ENCODE data around the gene ARMC3.
"Not testable (repeated sequence)": the region's sequence is repeated elsewhere in the genome, so short reads cannot be mapped to it uniquely, and the experiment has no call there.

ARMC3 gene

GRCh38 chr10:22927661-22928403, at the start of gene ARMC3:
Gene ARMC3 (plus strand): TSS chr10:22928053. CDS start chr10:22931997, 3,944 bp downstream.
- DNase-seq (ENCODE audit: low read depth in 2 of 2): peak; percentile 34 to 52

GRCh38 chr10:22891797-22892196, 36.1 kb upstream of the ARMC3 start:
- DNase-seq (ENCODE audit: low read depth in 2 of 2): no peak

GRCh38 chr10:22893781-22894180, 34.1 kb upstream of the ARMC3 start:
- DNase-seq (ENCODE audit: low read depth in 2 of 2): no peak

- no peak for DNase-seq (ENCODE audit: low read depth in 2 of 2)
Observed at GRCh38 chr10:22894714-22895113, 33.1 kb upstream of the ARMC3 start.

- DNase-seq (ENCODE audit: low read depth in 2 of 2): no peak
Observed at GRCh38 chr10:22895252-22895651, 32.6 kb upstream of the ARMC3 start.

- DNase-seq (ENCODE audit: low read depth in 2 of 2): no peak
Observed at GRCh38 chr10:22897371-22897770, 30.5 kb upstream of the ARMC3 start.

- DNase-seq (ENCODE audit: low read depth in 2 of 2): no peak
Observed at GRCh38 chr10:22899307-22899706, 28.5 kb upstream of the ARMC3 start.

- DNase-seq (ENCODE audit: low read depth in 2 of 2): no peak
Observed at GRCh38 chr10:22899775-22900174, 28.1 kb upstream of the ARMC3 start.

- no peak for DNase-seq (ENCODE audit: low read depth in 2 of 2)
Observed at GRCh38 chr10:22900841-22901601, 26.8 kb upstream of the ARMC3 start.

GRCh38 chr10:22902147-22902546, 25.7 kb upstream of the ARMC3 start:
- not testable (repeated sequence) for DNase-seq (ENCODE audit: low read depth in 2 of 2)

GRCh38 chr10:22903694-22904093, 24.2 kb upstream of the ARMC3 start:
- no peak for DNase-seq (ENCODE audit: low read depth in 2 of 2)

- no peak for DNase-seq (ENCODE audit: low read depth in 2 of 2)
Observed at GRCh38 chr10:22906767-22907166, 21.1 kb upstream of the ARMC3 start.

GRCh38 chr10:22908837-22909236, 19.0 kb upstream of the ARMC3 start:
- no peak for DNase-seq (ENCODE audit: low read depth in 2 of 2)

GRCh38 chr10:22909673-22910072, 18.2 kb upstream of the ARMC3 start:
- not testable (repeated sequence) for DNase-seq (ENCODE audit: low read depth in 2 of 2)

- DNase-seq (ENCODE audit: low read depth in 2 of 2): no peak
Observed at GRCh38 chr10:22911067-22911466, 16.8 kb upstream of the ARMC3 start.

GRCh38 chr10:22911889-22912762, 15.7 kb upstream of the ARMC3 start:
- DNase-seq (ENCODE audit: low read depth in 2 of 2): no peak

GRCh38 chr10:22912763-22913384, 15.0 kb upstream of the ARMC3 start:
- no peak for DNase-seq (ENCODE audit: low read depth in 2 of 2)

- DNase-seq (ENCODE audit: low read depth in 2 of 2): no peak
Observed at GRCh38 chr10:22913474-22914092, 14.3 kb upstream of the ARMC3 start.

GRCh38 chr10:22915314-22915713, 12.5 kb upstream of the ARMC3 start:
- no peak for DNase-seq (ENCODE audit: low read depth in 2 of 2)

GRCh38 chr10:22925088-22925487, 2.8 kb upstream of the ARMC3 start:
- no peak for DNase-seq (ENCODE audit: low read depth in 2 of 2)

- no peak for DNase-seq (ENCODE audit: low read depth in 2 of 2)
Observed at GRCh38 chr10:22927166-22927565, 687 bp upstream of the ARMC3 start.

Measured in stimulated activated CD8-positive, alpha-beta memory T cell treated with anti-CD3 and anti-CD28 coated beads, Interleukin-7, amount 100 ng/mL, for 1 hour (primary cell).